ENCODE measurements around the gene SETD3.

SETD3 gene

DNA sequence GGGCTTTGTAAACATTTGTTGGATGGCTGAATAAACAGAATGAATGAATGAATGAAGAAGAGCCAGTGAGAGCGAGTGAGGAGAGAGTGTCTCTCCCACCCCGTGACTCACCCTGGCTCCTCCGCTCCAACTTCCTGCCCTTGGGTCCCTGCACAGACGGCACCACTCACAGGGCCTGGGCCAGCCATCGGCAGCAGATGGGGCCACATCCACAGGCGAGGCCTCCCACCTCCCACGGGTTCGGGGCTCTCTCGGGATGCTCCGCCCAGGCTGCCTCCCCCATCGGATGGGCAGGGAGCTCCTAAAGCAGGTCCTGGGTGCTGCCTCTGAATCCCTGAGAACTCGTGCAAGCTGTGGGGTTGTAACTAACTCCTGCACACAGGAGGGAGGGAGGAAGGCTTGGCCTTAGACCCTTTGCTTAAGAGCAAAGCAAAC lies 41.8 kb upstream of the SETD3 start:
- no peak overlapping the region for H3K4me3 ChIP-seq (ENCODE audit: insufficient read depth, low read length, poor library complexity, severe bottlenecking)
- H4K20me1 ChIP-seq (ENCODE audit: low read depth, low read length), result no peaks in the 10 kb centered on the region
- no peaks in the 10 kb centered on the region for H3K9me3 ChIP-seq (ENCODE audit: insufficient read depth, low read length)
- no peaks in the 10 kb centered on the region for H3K36me3 ChIP-seq (ENCODE audit: low read length)
- no peak overlapping the region for H3K4me2 ChIP-seq (ENCODE audit: low read depth, low read length, poor library complexity, severe bottlenecking)
- H3K79me2 ChIP-seq (ENCODE audit: insufficient read depth, low read length), result no peaks in the 10 kb centered on the region
- H2AFZ ChIP-seq (ENCODE audit: low read depth, low read length, severe bottlenecking), result no peak overlapping the region
- H3F3A ChIP-seq (ENCODE audit: insufficient read depth), result no peaks in the 10 kb centered on the region
- no peaks in the 10 kb centered on the region for H3K27me3 ChIP-seq (ENCODE audit: low read length)
- H3K9me2 ChIP-seq (replicated peaks; ENCODE audit: insufficient read depth, low read length), result no peaks in the 10 kb centered on the region
- no peak for TF ChIP-seq EZH2phosphoT487 (conservative IDR thresholded peaks at IDR 0.05; ENCODE audit: low read length)
- TF ChIP-seq, protein P1, sequence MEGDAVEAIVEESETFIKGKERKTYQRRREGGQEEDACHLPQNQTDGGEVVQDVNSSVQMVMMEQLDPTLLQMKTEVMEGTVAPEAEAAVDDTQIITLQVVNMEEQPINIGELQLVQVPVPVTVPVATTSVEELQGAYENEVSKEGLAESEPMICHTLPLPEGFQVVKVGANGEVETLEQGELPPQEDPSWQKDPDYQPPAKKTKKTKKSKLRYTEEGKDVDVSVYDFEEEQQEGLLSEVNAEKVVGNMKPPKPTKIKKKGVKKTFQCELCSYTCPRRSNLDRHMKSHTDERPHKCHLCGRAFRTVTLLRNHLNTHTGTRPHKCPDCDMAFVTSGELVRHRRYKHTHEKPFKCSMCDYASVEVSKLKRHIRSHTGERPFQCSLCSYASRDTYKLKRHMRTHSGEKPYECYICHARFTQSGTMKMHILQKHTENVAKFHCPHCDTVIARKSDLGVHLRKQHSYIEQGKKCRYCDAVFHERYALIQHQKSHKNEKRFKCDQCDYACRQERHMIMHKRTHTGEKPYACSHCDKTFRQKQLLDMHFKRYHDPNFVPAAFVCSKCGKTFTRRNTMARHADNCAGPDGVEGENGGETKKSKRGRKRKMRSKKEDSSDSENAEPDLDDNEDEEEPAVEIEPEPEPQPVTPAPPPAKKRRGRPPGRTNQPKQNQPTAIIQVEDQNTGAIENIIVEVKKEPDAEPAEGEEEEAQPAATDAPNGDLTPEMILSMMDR (IDR thresholded peaks at IDR 0.05; ENCODE audit: insufficient read depth, low read length, poor library complexity, severe bottlenecking), result no peak
- H3K27ac ChIP-seq (ENCODE audit: low read depth, low read length), result no peak overlapping the region
- H3K9ac ChIP-seq (ENCODE audit: low read length), result no peak overlapping the region

DNA sequence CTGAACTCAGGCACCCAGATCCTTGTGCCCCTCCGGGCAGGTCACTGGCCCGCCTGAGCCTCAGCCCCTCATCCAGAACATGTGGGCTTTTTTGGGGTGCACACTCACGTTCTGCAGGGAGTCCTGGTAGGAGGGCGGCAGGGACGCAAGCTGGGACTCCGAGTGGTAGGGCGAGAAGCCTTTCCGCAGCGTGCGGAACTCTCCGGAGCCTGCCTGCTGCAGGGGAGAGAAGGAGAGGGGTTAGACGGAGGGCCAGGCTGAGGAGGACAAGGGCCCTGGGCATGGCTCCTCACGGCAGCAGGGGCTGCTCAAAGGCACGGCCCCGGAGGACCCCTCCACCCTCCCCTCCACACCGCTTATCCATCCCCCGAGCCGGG lies 41.4 kb upstream of the SETD3 start:
- Histone ChIP-seq H3K4me2 (ENCODE audit: low read depth, low read length, poor library complexity, severe bottlenecking) (no peak overlapping the region), H3K36me3 (ENCODE audit: low read length) (no peaks in the 10 kb centered on the region), H3K9me2 (replicated peaks; ENCODE audit: insufficient read depth, low read length) (no peaks in the 10 kb centered on the region), H3K9ac (ENCODE audit: low read length) (no peak overlapping the region), H3K27ac (ENCODE audit: low read depth, low read length) (no peak overlapping the region), H3K9me3 (ENCODE audit: insufficient read depth, low read length) (no peaks in the 10 kb centered on the region), H3K27me3 (ENCODE audit: low read length) (no peaks in the 10 kb centered on the region), H3K79me2 (ENCODE audit: insufficient read depth, low read length) (no peaks in the 10 kb centered on the region), H4K20me1 (ENCODE audit: low read depth, low read length) (no peaks in the 10 kb centered on the region), H3F3A (ENCODE audit: insufficient read depth) (no peaks in the 10 kb centered on the region), H2AFZ (ENCODE audit: low read depth, low read length, severe bottlenecking) (no peak overlapping the region), H3K4me3 (ENCODE audit: insufficient read depth, low read length, poor library complexity, severe bottlenecking) (no peak overlapping the region)
- no peak for TF ChIP-seq EZH2phosphoT487 (conservative IDR thresholded peaks at IDR 0.05; ENCODE audit: low read length)
- TF ChIP-seq, protein P1 (IDR thresholded peaks at IDR 0.05; ENCODE audit: insufficient read depth, low read length, poor library complexity, severe bottlenecking), result no peak

DNA sequence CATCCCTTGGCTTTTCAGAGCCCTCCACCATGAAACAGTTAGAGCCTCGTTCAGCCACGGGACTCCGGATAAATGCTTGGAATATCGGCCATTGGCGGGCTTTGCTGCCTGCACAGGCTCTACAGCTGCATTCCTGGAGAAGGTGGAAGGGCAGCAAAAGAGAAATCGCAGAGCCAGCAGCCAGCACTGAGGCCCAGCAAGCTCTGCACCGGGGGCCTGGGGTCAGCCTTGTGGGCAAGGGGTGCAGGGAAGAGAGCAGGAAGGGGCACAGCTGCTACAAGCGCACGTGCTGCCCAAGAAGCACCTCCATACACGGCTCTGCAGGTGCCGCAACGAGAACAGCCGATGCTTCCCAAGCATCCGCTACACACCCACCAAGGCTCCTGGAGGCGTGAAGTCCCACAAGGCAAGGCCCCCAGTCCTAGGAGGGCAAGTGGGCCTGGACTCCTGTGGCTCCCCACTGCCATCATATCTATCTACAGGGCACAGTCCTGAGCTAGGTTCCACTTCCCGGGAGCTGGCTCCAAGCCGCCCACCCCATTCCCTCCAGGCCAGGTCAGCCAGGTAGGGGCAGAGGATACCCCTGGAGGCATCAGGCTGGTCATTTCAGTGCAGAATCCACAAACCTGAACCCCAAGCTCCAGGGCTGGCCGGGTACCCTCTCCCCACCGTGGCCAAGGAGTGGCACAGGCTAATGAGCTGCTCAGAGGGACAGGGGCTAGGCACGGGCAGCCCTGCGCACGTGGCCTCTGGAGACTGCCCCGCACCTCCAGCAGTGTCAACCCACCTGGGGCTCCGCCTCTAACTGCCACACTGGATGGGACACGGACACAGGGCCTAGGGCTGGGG lies 40.7 kb upstream of the SETD3 start:
- H3K9me3 ChIP-seq (ENCODE audit: insufficient read depth, low read length), result no peaks in the 10 kb centered on the region
- no peak overlapping the region for H3K27ac ChIP-seq (ENCODE audit: low read depth, low read length)
- no peaks in the 10 kb centered on the region for H3F3A ChIP-seq (ENCODE audit: insufficient read depth)
- TF ChIP-seq, protein P1 (IDR thresholded peaks at IDR 0.05; ENCODE audit: insufficient read depth, low read length, poor library complexity, severe bottlenecking), result no peak
- TF ChIP-seq EZH2phosphoT487 (conservative IDR thresholded peaks at IDR 0.05; ENCODE audit: low read length), result no peak
- H2AFZ ChIP-seq (ENCODE audit: low read depth, low read length, severe bottlenecking), result no peak overlapping the region
- no peaks in the 10 kb centered on the region for H3K79me2 ChIP-seq (ENCODE audit: insufficient read depth, low read length)
- H3K4me2 ChIP-seq (ENCODE audit: low read depth, low read length, poor library complexity, severe bottlenecking), result no peak overlapping the region
- H3K4me3 ChIP-seq (ENCODE audit: insufficient read depth, low read length, poor library complexity, severe bottlenecking), result no peak overlapping the region
- H3K9me2 ChIP-seq (replicated peaks; ENCODE audit: insufficient read depth, low read length), result no peaks in the 10 kb centered on the region
- no peaks in the 10 kb centered on the region for H4K20me1 ChIP-seq (ENCODE audit: low read depth, low read length)
- H3K36me3 ChIP-seq (ENCODE audit: low read length), result no peaks in the 10 kb centered on the region
- no peak overlapping the region for H3K9ac ChIP-seq (ENCODE audit: low read length)
- H3K27me3 ChIP-seq (ENCODE audit: low read length), result no peaks in the 10 kb centered on the region

All from SU-DHL-6 (cell line).